ENCODE data around the gene TOM1L2.

The TOM1L2 gene

DNA sequence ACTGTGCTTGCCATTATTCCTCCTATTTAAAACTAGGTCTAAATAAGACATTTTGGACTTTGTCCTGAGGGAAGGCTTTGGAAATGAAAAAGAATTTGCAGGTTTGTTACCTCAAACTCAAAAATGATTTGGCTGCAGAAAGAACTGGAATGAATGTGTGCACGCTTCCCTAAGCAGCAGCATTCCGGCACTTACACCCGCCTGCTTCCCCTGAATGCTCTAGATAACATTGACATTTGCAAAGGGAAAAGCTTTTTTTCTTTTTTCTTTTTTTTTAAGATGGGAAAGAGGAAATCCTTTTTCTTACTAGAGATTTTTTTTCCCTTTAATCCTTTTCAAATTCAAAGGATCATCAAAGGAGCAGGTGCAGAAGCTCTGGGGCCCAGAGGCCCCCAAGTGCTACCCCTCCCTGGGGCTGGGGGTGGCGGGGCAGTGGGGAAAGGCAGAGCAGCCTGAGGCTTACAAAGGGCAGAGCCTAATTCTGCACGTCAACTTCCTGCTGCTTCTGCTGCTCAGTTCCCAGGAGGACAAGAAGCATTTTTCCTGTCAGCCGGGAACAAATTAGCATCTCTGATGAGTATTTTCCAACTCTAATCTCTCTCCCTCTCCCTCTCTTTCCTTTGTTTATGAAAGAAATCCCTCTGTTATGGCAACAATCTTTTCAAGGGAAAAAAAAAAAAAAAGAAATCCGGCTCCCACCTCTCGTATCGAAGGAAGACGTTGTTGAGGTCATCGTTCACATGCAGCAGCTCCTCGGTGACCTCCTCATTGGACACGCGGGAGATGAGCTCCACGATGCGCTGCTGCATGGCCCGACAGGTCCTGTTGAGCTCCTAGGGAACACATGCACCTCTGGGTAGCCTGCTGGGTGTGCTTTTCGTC is 103.3 kb downstream of the TOM1L2 start:
- DNase-seq, result no peak

GRCh38 chr17:17866897-17867296 is 105.3 kb downstream of the TOM1L2 start:
- DNase-seq, result no peak

GRCh38 chr17:17866425-17866824 is 105.8 kb downstream of the TOM1L2 start:
- DNase-seq, result no peak

GRCh38 chr17:17865035-17865434 is 107.2 kb downstream of the TOM1L2 start:
- no peak for DNase-seq

DNA sequence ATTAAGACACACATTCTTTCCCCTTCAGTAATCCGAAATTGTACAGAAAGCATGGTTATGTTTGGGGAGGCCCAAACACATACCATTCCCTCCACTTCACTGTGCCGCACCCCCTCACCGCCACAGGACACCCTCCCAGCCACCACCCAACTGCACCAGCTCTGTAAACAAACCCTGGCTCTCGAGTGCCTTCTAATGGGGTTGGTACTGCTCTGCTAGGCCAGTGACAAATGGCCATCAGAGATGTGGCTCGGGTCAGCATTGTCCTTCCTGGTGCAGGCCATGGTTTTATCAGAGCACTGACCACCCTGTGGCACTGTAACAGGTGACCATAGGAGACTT is 111.5 kb downstream of the TOM1L2 start:
- DNase-seq, result no peak

DNA sequence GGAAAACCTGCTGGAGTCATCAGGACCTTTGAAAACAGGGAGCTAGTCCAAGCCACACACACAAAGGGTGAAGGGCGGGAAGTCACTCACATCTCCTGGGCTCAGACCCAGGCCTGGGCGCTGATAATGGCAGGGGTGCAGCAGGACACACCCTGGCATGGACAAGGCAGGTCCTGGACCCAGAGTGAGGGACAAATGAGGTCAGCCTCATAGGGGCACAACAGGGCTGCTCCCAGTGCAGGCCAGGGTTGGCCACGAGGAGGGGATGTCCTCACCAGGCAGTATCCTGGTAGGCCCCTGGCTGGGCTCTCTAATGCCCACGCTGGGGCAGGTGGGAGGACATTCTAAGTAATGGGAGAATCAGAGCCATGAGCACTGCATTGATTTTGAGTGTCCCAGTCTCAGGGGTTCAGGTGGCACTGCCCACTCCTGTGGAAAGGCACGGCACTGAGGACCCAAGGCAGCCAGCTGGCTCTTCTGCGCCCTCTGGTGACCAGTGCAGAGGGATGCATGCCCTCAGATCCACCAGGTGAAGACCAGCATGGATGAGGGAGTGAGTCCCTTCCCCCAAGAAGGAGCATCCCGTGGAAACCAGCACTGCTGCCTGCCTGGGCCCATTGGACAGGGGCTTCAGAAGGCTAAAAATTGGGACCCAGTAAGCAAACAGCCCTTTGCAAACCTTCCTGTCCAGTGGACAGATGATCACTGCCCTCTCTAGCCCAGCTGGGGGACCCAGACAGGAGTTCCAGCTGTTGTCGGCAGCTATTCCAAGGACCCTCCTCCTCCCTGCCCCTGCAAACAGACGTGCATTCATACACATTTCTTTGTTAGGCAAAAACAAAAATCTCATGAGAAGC is 112.1 kb downstream of the TOM1L2 start:
- peak; percentile 64 to 66 for DNase-seq

- DNase-seq, result no peak
These were observed 114.7 kb downstream of the TOM1L2 start for GRCh38 chr17:17857496-17857895.

- no peak for DNase-seq
These were observed 115.8 kb downstream of the TOM1L2 start for GRCh38 chr17:17856386-17856785.

GRCh38 chr17:17855976-17856375 is 116.2 kb downstream of the TOM1L2 start:
- DNase-seq, result no peak

- DNase-seq, result no peak
These were observed 118.3 kb downstream of the TOM1L2 start for GRCh38 chr17:17853811-17854447.

- no peak for DNase-seq
These were observed 119.3 kb downstream of the TOM1L2 start for GRCh38 chr17:17852930-17853329.

DNA sequence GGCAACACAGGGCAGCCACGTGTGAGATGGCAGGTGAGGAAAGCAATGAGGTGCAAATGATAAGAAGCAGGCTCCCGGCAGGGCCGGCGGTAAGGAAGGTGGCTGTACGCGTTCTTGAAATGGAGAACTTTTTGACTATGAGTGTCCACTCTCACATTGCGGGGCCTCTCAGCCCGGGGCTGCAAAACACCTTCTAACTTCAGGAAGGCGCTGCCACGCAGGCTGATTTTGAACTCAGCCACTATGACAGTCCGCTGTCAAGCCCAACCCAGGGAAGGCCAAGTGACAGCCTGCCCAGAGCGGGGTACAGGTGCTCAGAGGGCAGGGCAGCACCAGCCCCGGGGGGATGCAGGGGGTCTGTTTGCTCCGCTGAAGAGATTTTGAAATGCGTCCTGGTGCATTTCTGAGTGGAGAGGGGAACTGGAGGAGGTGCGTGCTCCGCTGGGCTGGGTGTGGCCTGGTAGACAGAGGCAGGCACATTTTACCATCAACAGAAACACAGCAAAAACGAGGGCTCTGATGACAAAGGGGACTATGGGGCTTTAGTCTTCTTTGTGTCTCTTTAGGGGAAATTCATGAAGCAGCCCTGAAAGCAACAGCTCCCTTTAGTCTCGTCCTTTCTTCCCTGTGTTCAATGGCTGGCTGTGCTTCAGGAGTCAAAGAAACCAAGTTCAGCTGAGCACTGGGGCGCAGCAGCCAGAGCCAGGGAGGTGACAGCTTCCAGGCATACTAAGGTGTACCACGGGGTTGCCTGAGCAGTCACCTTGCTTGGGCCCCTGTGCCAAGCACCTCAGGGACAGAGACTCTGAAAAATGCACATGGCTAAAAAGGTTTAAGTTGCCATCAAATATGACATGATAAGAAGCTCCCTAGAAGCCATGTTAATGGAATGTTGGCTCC is 120.8 kb downstream of the TOM1L2 start:
- no peak for DNase-seq

GRCh38 chr17:17849845-17850373 is 122.3 kb downstream of the TOM1L2 start:
- peak; percentile 40 to 44 for DNase-seq

DNA sequence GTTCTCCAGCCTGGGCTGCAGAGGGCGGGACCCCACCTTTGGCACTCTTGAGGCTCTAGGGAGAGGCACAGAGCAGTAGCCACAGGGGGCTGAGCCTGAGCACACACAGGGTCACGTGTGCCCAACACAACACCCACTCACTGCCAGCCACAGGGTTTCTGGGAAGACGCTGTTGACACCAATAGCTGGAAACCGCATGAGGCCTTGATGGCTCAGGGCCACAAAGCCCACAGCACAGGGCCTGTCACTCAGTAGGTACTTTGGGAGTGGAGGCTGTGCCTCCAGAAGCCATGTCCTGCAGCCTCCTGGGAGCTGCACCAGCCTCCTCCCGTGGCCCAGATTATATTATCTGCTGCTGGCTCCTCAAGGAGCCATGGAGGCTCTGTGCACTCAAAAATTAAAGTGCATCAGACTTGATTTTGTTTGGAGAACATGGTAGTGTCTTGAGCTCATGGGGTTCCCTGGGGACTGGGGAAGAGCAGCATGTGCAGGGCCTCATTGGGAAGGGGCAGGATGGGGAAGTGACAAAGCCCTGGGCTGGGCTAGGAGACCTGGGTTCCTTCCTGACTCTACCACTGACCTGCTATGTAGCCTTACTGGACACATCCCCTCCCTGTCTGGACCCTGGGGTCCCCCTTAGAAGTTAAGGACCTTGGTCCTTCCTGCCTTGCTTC is 122.9 kb downstream of the TOM1L2 start:
- peak; percentile 81 to 85 for DNase-seq

DNA sequence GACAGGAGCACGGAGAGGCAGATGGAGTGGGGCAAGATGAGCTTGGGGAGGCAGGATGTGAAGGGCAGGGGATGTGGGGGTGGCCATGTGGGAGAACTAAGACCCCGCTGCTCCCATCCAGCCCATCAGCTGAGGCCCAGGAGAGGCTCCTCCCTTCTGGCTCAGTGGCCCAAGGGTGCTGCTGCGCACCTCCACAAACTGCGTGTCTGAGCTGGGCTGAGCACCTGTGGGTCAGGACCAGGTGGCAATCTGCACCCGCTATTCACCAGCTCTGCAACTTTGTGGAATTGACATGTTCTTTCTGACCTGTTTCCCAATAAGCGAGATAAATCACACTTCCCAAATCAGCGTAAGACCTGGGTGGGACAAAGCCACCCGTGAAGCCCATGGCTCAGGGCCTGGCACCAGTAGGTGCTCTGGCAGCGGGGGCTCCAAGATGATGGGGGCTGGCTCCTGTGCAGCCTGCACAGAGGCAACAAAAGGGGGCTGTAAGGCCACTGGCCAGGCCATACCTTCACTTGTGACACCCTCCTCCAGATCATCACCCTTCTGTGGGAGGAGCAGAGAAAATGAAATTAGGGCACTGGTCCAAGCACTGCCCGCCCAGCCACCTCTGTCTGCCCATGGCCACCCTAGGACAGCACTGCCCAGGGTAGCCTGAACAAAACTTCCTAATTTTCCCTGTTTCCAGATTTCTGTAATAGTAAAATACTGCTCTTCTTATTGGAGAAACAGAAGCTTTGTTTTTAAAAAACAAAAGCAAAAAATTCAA is 123.7 kb downstream of the TOM1L2 start:
- DNase-seq, result no peak

DNA sequence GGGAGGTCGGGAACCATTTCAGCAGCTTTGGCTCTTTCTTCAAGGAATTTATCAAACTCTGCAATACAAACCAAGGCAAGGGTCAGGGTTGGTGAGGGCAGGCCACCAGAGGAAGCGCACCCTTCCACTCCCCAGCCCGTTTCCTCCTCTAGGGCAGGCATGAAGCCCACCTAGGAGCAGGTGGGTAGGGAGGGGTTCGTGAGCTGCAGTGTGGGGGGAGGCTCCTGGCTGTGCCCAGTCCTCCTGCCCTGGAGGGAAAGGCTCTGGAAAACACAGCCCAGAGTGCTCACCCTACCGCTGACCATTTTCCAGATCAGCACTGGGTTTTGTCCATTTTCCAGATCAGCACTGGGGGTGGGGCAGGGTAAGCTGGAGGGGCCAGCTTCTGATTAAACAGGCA is 124.5 kb downstream of the TOM1L2 start:
- DNase-seq, result no peak

DNA sequence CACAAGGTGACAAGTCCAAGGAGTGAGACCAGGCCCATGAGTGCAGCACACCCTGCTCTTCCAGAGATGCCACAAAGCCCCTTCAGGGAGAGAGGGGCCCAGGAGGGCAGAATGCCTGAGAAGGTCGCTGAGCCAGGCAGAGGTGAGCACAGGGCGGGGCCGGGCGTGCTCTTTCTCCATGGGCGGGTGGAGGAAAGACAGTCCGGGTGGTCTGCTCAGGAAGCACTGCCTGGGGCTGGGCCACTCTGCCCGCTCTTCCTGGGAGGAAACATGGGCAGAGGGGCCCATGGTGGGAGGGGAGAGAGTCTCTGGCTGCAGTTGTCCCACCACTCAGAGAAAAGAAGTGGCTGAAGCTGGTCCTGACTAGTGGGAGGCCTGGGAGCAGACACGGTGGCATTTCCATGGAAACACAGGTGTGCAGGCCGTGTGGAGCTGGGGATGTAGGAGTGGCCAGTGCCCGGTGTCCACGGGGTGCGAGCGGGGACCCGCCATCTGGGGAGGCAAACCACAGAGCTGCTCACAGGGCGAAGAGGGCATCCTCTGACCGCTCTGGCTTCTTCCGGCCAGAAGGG is 125.0 kb downstream of the TOM1L2 start:
- DNase-seq, result no peak

GRCh38 chr17:17846645-17847044 is 125.6 kb downstream of the TOM1L2 start:
- no peak for DNase-seq

DNA sequence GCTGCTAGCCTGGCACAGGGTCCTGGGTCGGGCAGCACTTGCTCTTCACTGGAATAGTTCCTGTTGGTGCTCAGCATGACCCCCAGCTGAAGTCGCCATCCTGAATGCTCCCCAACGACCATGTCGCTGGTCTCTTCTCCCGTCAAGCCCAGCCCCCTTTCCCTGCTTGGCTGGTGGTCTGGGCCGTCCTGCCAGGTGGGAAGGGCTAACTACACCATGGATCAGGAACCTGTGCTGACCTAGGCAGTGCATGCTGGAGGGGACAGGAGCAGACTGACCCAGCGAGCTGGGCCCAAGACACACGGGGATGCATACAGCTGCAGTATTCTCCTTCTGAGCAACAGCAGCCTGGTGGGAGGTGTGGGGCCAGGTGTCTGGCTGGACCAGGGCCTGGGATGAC is 126.2 kb downstream of the TOM1L2 start:
- DNase-seq, result no peak

DNA sequence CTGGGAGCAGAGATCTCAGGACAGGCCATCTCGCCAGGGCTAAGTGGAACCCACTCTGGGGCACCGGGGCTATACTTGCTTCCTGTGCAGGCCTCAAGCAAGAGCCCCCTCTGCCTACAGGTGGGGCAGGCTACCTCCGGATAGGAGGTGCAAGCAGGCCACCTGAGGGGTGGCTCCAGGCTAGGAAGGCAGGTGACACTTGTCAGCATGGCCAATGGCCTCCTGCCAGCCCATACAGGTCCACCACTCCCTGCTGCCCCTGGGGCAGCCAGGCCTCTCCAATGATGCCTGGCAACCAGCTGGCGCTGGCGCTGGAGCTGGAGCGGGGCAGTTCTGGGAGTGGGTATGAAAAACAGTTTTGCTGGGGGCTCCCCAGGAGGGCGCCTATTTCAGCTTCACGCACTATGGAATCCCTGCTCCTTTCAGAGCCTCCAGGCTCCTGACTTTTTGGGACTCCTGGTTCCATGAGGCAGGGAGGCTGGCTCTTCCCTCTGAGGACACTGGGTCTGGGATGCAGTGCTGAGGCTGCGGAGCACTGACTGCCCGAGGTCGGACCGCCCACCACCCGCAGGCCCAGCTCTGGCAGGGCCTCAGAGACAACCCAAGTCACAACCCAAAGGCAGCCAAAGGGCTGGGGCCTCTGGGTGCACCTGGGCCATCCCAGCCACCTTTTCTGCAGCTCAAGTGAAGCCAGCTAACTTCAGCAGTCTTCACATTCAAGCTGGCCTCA is 127.0 kb downstream of the TOM1L2 start:
- no peak for DNase-seq
